GM18951 (cell line): ENCODE results near the gene GRM8.

Experiments
- POLR2A ChIP-seq: IDR thresholded peaks from 4 replicates; pipeline ENCODE4 v1.6.1; 2011; ENCODE audit warnings: mild to moderate bottlenecking; ENCODE audit not compliant: insufficient read length, insufficient read depth; ENCODE audit errors: extremely low read depth
- in situ Hi-C: fragments of 300-500 bp; cut with MboI; formaldehyde crosslinking; loops from one replicate; pipeline ENCODE4 v1.12.0; 2022; ENCODE audit warnings: low sequenced_read_pairs, mixed read lengths, inconsistent platforms; ENCODE audit not compliant: unreplicated experiment

The GRM8 gene

DNA sequence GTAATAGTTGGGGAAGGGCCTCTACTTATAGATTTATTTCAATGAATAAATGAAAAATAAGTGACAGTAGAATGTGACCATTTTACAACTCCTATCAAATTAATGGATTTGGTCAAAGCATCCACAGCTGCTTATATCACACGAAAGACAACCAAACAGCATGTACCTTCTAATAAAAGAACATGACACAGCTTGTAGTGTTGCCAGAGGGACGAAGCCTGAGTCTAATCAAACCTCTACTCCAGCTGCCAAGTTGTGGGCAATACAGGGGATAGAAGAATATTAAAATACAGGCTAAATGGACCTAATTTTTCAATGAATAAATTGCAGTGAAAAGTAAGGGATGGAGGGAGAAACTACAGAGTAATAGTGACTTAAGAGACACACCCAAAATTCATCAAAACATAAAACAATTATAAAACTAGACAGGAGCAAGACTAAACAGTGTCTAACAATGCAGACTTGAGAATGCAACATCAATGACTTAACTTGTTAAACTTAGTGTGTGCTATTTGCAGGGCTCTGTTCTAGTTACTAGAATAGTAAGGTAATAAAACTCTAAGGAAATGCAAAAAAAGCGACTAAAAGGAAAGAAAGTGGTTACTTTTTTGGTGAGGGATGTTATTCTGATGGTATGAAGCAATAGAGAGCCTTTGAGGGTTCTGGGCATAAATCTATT, 853.8 kb downstream of the GRM8 start:
- no peak for TF ChIP-seq POLR2A
- in situ Hi-C loops: no loop called here

DNA sequence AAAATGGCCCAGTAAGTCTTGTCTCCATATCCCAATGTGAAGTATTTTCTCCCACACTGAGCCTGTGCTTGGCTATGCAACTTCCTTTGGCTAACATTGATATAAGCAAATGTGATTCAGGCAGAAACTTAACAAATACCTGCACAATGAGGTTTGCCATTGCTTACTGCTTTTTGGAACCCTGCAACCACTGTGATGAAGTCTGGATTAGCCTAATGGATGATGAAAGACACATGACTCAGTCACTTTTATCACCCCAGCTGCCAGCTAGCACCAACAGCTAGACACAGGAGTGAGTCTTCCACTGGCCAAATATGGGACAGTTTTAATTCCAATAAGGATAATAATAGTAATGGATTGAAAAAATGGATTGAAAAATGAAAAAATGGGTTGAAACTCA, 854.5 kb downstream of the GRM8 start:
- in situ Hi-C loops: no loop called here
- TF ChIP-seq POLR2A: no peak

DNA sequence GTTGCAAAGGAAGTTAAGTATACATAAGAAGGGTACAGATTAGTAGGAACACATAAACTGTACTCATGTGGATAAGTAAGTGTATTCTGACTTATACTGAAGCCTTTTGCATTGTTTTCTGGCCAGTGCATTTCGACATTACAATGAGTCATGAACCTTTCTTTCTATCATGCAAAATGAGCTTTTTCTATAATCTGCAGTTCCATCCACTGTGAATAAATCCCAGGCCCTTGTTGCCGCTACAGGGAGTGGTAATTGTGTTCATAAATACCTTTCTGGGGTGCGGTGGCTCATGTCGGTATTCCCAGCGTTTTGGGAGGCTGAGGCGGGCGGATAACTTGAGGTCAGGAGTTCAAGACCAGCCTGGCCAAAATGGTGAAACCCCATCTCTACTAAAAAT, 858.3 kb downstream of the GRM8 start:
- TF ChIP-seq POLR2A: no peak
- in situ Hi-C loops: no loop called here
